H1 (cell line): Measurements from ENCODE around the gene MAP2K1. TPM values are rescaled to one million over a fixed set of nuclear protein-coding genes. Genes with fewer than 3 reads are reported as not detected.

Source experiments
- CTCF ChIA-PET: fragments of 300-600 bp; sonication (Branson Sonifier 250); formaldehyde crosslinking; loops from one replicate; lab custom pipeline; 2021; ENCODE audit not compliant: partially characterized antibody; lab: Charles Lee
- POLR2A ChIA-PET: fragments of 300-600 bp; sonication (Branson Sonifier 250); formaldehyde crosslinking; loops from one replicate; lab custom pipeline; 2021; ENCODE audit warnings: inconsistent platforms; ENCODE audit not compliant: partially characterized antibody; lab: Charles Lee
- DNase-seq, 2 experiments: peaks; one replicate each; pipeline versions ENCODE4 v3.0.0 to v3.0.0-alpha.2; 2010 to 2022; ENCODE audit warnings: low spot score in 2 of 2, low read depth in 1 of 2, mixed read lengths in 1 of 2
- FAIRE-seq: peaks from 2 replicates; lab custom pipeline; 2011; peaks lifted over from hg19 to GRCh38; lab: Jason Lieb, UNC
- H2AFZ ChIP-seq: 2 replicates; pipeline ENCODE4 v1.8.1; 2012; ENCODE audit warnings: low read length, inconsistent platforms
- H2AK5ac ChIP-seq: 2 replicates; pipeline ENCODE4 v1.6.1; 2013; ENCODE audit warnings: low read depth, low read length
- H2BK120ac ChIP-seq: replicated peaks from 2 replicates; pipeline ENCODE3; 2013; ENCODE audit warnings: low read depth, low read length, inconsistent platforms
- H2BK12ac ChIP-seq: 2 replicates; pipeline ENCODE4 v1.6.1; 2013; ENCODE audit warnings: low read depth, low read length
- H2BK15ac ChIP-seq: 2 replicates; pipeline ENCODE4 v1.6.1; 2013; ENCODE audit warnings: low read length
- H2BK20ac ChIP-seq: 2 replicates; pipeline ENCODE4 v1.6.1; 2013; ENCODE audit warnings: low read length
- H2BK5ac ChIP-seq: 2 replicates; pipeline ENCODE4 v1.6.1; 2013; ENCODE audit warnings: low read depth, low read length
- H3K14ac ChIP-seq: 2 replicates; pipeline ENCODE4 v1.6.1; 2013; ENCODE audit warnings: inconsistent platforms; ENCODE audit not compliant: insufficient read length
- H3K18ac ChIP-seq: 2 replicates; pipeline ENCODE4 v1.6.1; 2013; ENCODE audit warnings: low read length; ENCODE audit errors: extremely low read depth
- H3K23ac ChIP-seq: 2 replicates; pipeline ENCODE4 v1.6.1; 2013; ENCODE audit warnings: inconsistent platforms; ENCODE audit not compliant: insufficient read length
- H3K23me2 ChIP-seq: 2 replicates; pipeline ENCODE4 v1.6.1; 2013; ENCODE audit warnings: low read depth, low read length
- H3K27ac ChIP-seq: 2 replicates; pipeline ENCODE4 v1.6.1; 2011; ENCODE audit warnings: low read depth, low read length, inconsistent platforms
- H3K27me3 ChIP-seq, 4 experiments: replicated peaks in 1 of 4; 1 replicate in 1 of 4; 2 replicates in 3 of 4; pipeline versions ENCODE4 v1.6.1 to v1.8.1; 2011 to 2013; ENCODE audit warnings: low read length in 3 of 4, mild to moderate bottlenecking in 3 of 4, inconsistent platforms in 2 of 4, mixed read lengths in 2 of 4, moderate library complexity in 1 of 4; ENCODE audit not compliant: control insufficient read depth in 3 of 4, insufficient read depth in 3 of 4; ENCODE audit errors: extremely low read depth in 1 of 4
- H3K36me3 ChIP-seq, 4 experiments: 2 replicates each; pipeline versions ENCODE4 v1.6.1 to v1.8.1; 2011 to 2013; ENCODE audit warnings: mild to moderate bottlenecking in 4 of 4, low read length in 3 of 4, moderate library complexity in 2 of 4, control low read depth in 1 of 4, inconsistent platforms in 1 of 4; ENCODE audit not compliant: insufficient read depth in 4 of 4, control insufficient read depth in 2 of 4
- H3K4ac ChIP-seq: replicated peaks from 2 replicates; pipeline ENCODE3; 2013; ENCODE audit warnings: low read length, low read depth, mixed read lengths, inconsistent platforms; ENCODE audit not compliant: insufficient read length
- H3K4me1 ChIP-seq, 4 experiments: replicated peaks in 1 of 4; 1 replicate in 1 of 4; 2 replicates in 3 of 4; pipeline versions ENCODE4 v1.6.1 to v1.8.1; 2011 to 2013; ENCODE audit warnings: low read length in 3 of 4, inconsistent platforms in 2 of 4, mixed read lengths in 1 of 4; ENCODE audit not compliant: insufficient read depth in 4 of 4, control insufficient read depth in 3 of 4
- H3K4me2 ChIP-seq, 2 experiments: 2 replicates each; pipeline versions ENCODE4 v1.6.1 to v1.8.1; 2011 to 2013; ENCODE audit warnings: low read depth in 2 of 2, low read length in 2 of 2, control low read depth in 1 of 2, inconsistent platforms in 1 of 2, mild to moderate bottlenecking in 1 of 2; ENCODE audit not compliant: insufficient read depth in 1 of 2
- H3K4me3 ChIP-seq, 4 experiments: fragments of 200-600, 300-600 bp in 1 of 4; sonication (generic), shearing (Covaris generic), sonication (Bioruptor Twin) in 1 of 4; 2 replicates each; pipeline versions ENCODE4 v1.5.1 to v1.8.1; 2011 to 2016; ENCODE audit warnings: low read length in 4 of 4, low read depth in 3 of 4, control low read depth in 2 of 4, inconsistent platforms in 2 of 4, mild to moderate bottlenecking in 2 of 4, mixed read lengths in 1 of 4, moderate library complexity in 1 of 4; ENCODE audit not compliant: insufficient read depth in 2 of 4; ENCODE audit errors: extremely low read depth in 1 of 4
- H3K56ac ChIP-seq: replicated peaks from 2 replicates; pipeline ENCODE3; 2013; ENCODE audit warnings: low read depth, mild to moderate bottlenecking, mixed read lengths, low read length, inconsistent platforms; ENCODE audit not compliant: insufficient read length
- H3K79me1 ChIP-seq: 2 replicates; pipeline ENCODE4 v1.6.1; 2013; ENCODE audit warnings: low read depth, low read length, control low read depth
- H3K79me2 ChIP-seq, 2 experiments: 2 replicates each; pipeline versions ENCODE4 v1.6.1 to v1.8.1; 2012 to 2013; ENCODE audit warnings: low read length in 2 of 2, mild to moderate bottlenecking in 2 of 2, inconsistent platforms in 1 of 2; ENCODE audit not compliant: insufficient read depth in 2 of 2, control insufficient read depth in 1 of 2
- H3K9ac ChIP-seq, 4 experiments: replicated peaks in 1 of 4; 1 replicate in 1 of 4; 2 replicates in 3 of 4; pipeline versions ENCODE4 v1.6.1 to v1.8.1; 2011 to 2013; ENCODE audit warnings: low read depth in 3 of 4, low read length in 3 of 4, control low read depth in 2 of 4, mild to moderate bottlenecking in 2 of 4, moderate library complexity in 2 of 4, inconsistent platforms in 1 of 4; ENCODE audit errors: extremely low read depth in 1 of 4
- H3K9me3 ChIP-seq, 2 experiments: 2 replicates each; pipeline versions ENCODE4 v1.6.1 to v1.8.1; 2012 to 2013; ENCODE audit warnings: mild to moderate bottlenecking in 2 of 2, moderate library complexity in 2 of 2, control low read depth in 1 of 2, inconsistent platforms in 1 of 2, low read depth in 1 of 2, low read length in 1 of 2, mixed read lengths in 1 of 2; ENCODE audit not compliant: insufficient read depth in 2 of 2
- H4K20me1 ChIP-seq, 2 experiments: replicated peaks in 1 of 2; 2 replicates each; pipeline versions ENCODE3 to v1.8.1; 2011 to 2013; ENCODE audit warnings: inconsistent platforms in 2 of 2, low read length in 2 of 2, mild to moderate bottlenecking in 1 of 2; ENCODE audit not compliant: insufficient read depth in 2 of 2, control insufficient read depth in 1 of 2
- H4K5ac ChIP-seq: 2 replicates; pipeline ENCODE4 v1.6.1; 2013; ENCODE audit warnings: low read length, low read depth, mixed read lengths, inconsistent platforms; ENCODE audit not compliant: insufficient read length
- H4K8ac ChIP-seq: 2 replicates; pipeline ENCODE4 v1.8.0; 2013; ENCODE audit warnings: mild to moderate bottlenecking, moderate library complexity, low read length, inconsistent platforms; ENCODE audit not compliant: insufficient read depth; ENCODE audit errors: extremely low read depth
- H4K91ac ChIP-seq: replicated peaks from 2 replicates; pipeline ENCODE3; 2013; ENCODE audit warnings: low read length, mixed read lengths, inconsistent platforms; ENCODE audit not compliant: insufficient read length
- HDAC2 ChIP-seq, 2 experiments: fragments of 300-600 bp in 1 of 2; sonication (generic) in 1 of 2; IDR thresholded peaks; 2 replicates each; pipeline ENCODE4 v1.6.1; 2011 to 2012; ENCODE audit warnings: low read depth in 2 of 2, low read length in 2 of 2, mild to moderate bottlenecking in 2 of 2, moderate library complexity in 2 of 2, borderline replicate concordance in 1 of 2, inconsistent platforms in 1 of 2
- KDM4A ChIP-seq: IDR thresholded peaks from one replicate; pipeline ENCODE4 v1.7.1; 2012; ENCODE audit warnings: low read depth, mild to moderate bottlenecking, moderate library complexity, low read length, inconsistent platforms; ENCODE audit not compliant: severe bottlenecking
- PHF8 ChIP-seq: fragments of 200-600 bp; sonication (generic); conservative IDR thresholded peaks from 2 replicates; pipeline ENCODE4 v1.7.1; 2012; ENCODE audit warnings: low read depth, mild to moderate bottlenecking, inconsistent platforms, low read length, moderate library complexity
- USF2 ChIP-seq: IDR thresholded peaks from 2 replicates; pipeline ENCODE4 v1.6.1; 2011; ENCODE audit warnings: low read length, improper control_type of control experiment
- WGBS, 2 experiments: shearing (Covaris generic) in 1 of 2; methylation state at CpG; one replicate each; pipeline versions ENCODE4 v1.1.6 to v1.1.7; 2013 to 2015; ENCODE audit warnings: low lambda C conversion rate in 2 of 2, mixed read lengths in 2 of 2, inconsistent platforms in 1 of 2, low coverage in 1 of 2, missing lambda C conversion rate in 1 of 2; ENCODE audit not compliant: insufficient replicate concordance in 2 of 2, insufficient coverage in 1 of 2, insufficient read length in 1 of 2; ENCODE audit errors: extremely low coverage in 1 of 2, missing lambda C conversion rate in 1 of 2; 5-methylcytosine and 5-hydroxymethylcytosine counted together
- long read RNA-seq, 2 experiments: library from RNA in 1 of 2; library from capped mRNA in 1 of 2; stranded (forward); transcript quantifications; one replicate each; pipeline ENCODE4 v2.0.0, GENCODE V29; 2021; ENCODE audit warnings: inconsistent platforms in 1 of 2
- polyA minus RNA-seq, 3 experiments: library from RNA; depleted of rRNA, polyadenylated mRNA; stranded (reverse); fragments of >200 nt; gene quantifications; 1 replicate in 2 of 3; 2 replicates in 1 of 3; pipeline ENCODE4 v1.2.3, GENCODE V29; 2011
- polyA plus RNA-seq, 7 experiments: library from polyadenylated mRNA; depleted of rRNA in 3 of 7; stranded (reverse) in 5 of 7; unstranded in 2 of 7; fragments of >200 nt in 5 of 7; fragments of 200-250 nt in 2 of 7; gene quantifications; 1 replicate in 5 of 7; 2 replicates in 1 of 7; 4 replicates in 1 of 7; pipeline versions ENCODE4 v1.2.1 to v1.2.3, GENCODE V29; 2011 to 2013; ENCODE audit warnings: missing spikeins in 2 of 7, mixed read lengths in 2 of 7
- total RNA-seq: library from RNA; stranded (reverse); fragmentation: NEBNext Ultra II Directional; extraction: Animal tissue kit (Norgen Biotek cat#: 25700); gene quantifications from 2 replicates; pipeline ENCODE4 v1.2.1, GENCODE V29; 2021

MAP2K1 gene
- total RNA-seq (70.4 and 78.2 TPM in 2 replicates), polyA plus RNA-seq (2011; rRNA removed) (38.9 and 54.7 TPM in 2 replicates), polyA minus RNA-seq (2011; rRNA and poly(A)+ RNA removed) (23.6 and 27.1 TPM in 2 replicates)
- polyA plus RNA-seq (2011; cell fraction: cytosol; rRNA removed) = 46.5 TPM
- 33.9 TPM for polyA plus RNA-seq (2011; cell fraction: nucleus; rRNA removed)
- 63.2 to 65.7 TPM (median 64.2 TPM) in 4 replicates for polyA plus RNA-seq (2012, experiment 1 of 2)
- polyA plus RNA-seq (2012, experiment 2 of 2) = 46.6 TPM
- polyA plus RNA-seq (2013, experiment 1 of 2) = 26.6 TPM
- polyA plus RNA-seq (2013, experiment 2 of 2) = 27.6 TPM
- 20.9 TPM for polyA minus RNA-seq (2011; cell fraction: cytosol; rRNA and poly(A)+ RNA removed)
- polyA minus RNA-seq (2011; cell fraction: nucleus; rRNA and poly(A)+ RNA removed) = 16.5 TPM
- long read RNA-seq, experiment 1, transcript MAP2K1-201 (11 exons, 3,410 nt) = major isoform, 32 of 89 reads
- long read RNA-seq, experiment 1, partial matches to known transcripts = 46 of 89 reads
- long read RNA-seq, experiment 1, other reads (novel, unspliced or antisense) = 11 of 89 reads
- long read RNA-seq, experiment 2, partial matches to known transcripts = 6 of 8 reads
- long read RNA-seq, experiment 2, other reads (novel, unspliced or antisense) = 2 of 8 reads

- H3K4me3 ChIP-seq = peak within 1 kb of the TSS; percentile 51 to 96 (median 88)
- peak within 1 kb of the TSS; percentile 89 for H4K8ac ChIP-seq
- H2AK5ac ChIP-seq = no peak within 1 kb of the TSS
- H2BK12ac ChIP-seq = peak within 1 kb of the TSS; percentile 51; the same call in 1 of the 2 replicates
- H4K20me1 ChIP-seq = peaks cover 7 to 8% of the 10 kb centered on the region in 2 experiments
- H4K91ac ChIP-seq = no peak within 1 kb of the TSS
- peaks cover 0 to 3% (median 0%) of the 10 kb centered on the region in 4 experiments; a peak in 2 of 8 replicates for H3K36me3 ChIP-seq
- H3K79me2 ChIP-seq = peaks cover 17 to 42% of the 10 kb centered on the region in 2 experiments
- peak within 1 kb of the TSS; percentile 51 to 68 (median 62) for H3K9ac ChIP-seq
- no peak within 1 kb of the TSS for H3K4ac ChIP-seq
- FAIRE-seq = no peak
- 0 out of 2 replicates have a peak within 1 kb of the TSS, but pooled peaks have one; percentile 6 for H3K27ac ChIP-seq
- CTCF ChIA-PET = interaction anchor here (0.7 to 4.6 kb wide), 14 partner anchors 10 to 362 kb away, joined by 3 to 47 read pairs (median 4); partner anchors contain the start of gene SNAPC5
- peak within 1 kb of the TSS; percentile 69 to 95 for H3K4me2 ChIP-seq
- peak within 1 kb of the TSS; percentile 28; the same call in 1 of the 2 replicates for H2AFZ ChIP-seq
- H3K14ac ChIP-seq = no peak within 1 kb of the TSS
- peak within 1 kb of the TSS; percentile 0 for H3K56ac ChIP-seq
- H2BK20ac ChIP-seq = no peak within 1 kb of the TSS
- H3K9me3 ChIP-seq = no peaks in the 10 kb centered on the region
- no peak within 1 kb of the TSS for H3K23ac ChIP-seq
- H3K18ac ChIP-seq = peak within 1 kb of the TSS; percentile 72; the same call in 1 of the 2 replicates
- H2BK120ac ChIP-seq = no peak within 1 kb of the TSS
- peak; percentile 85 to 98 for DNase-seq
- peak within 1 kb of the TSS; percentile 8; the same call in 1 of the 2 replicates for H2BK15ac ChIP-seq
- peak within 1 kb of the TSS; percentile 66 for H4K5ac ChIP-seq
- H3K79me1 ChIP-seq = peaks cover 12% of the 10 kb centered on the region
- H3K27me3 ChIP-seq = no peaks in the 10 kb centered on the region
- WGBS, 2 experiments = 23% methylated on average over 34 of the region's 69 CpGs; no CpG with 5 or more reads in 1 of the 2 experiments
- H3K23me2 ChIP-seq = peaks cover 3% of the 10 kb centered on the region
- peaks cover 0 to 3% (median 0%) of the 10 kb centered on the region in 4 experiments; a peak in 2 of 7 replicates for H3K4me1 ChIP-seq
- POLR2A ChIA-PET = interaction anchor here (0.9 to 5.5 kb wide), 4 partner anchors 29 to 118 kb away, joined by 3 to 58 read pairs (median 9); partner anchors contain the start of genes RPL4, SNAPC5, TIPIN and ZWILCH
- H2BK5ac ChIP-seq = no peak within 1 kb of the TSS
- TF ChIP-seq HDAC2 (IDR thresholded peaks at IDR 0.05; ENCODE audit: borderline replicate concordance in 1 of 2, low read depth in 2 of 2, low read length in 2 of 2) (peak in 1 of 2 experiments; percentile 73; a peak in 2 of 4 replicates), USF2 (peak; percentile 69; the same call in 1 of the 2 replicates), KDM4A (peak; percentile 12), PHF8 (peak; percentile 47)
Observed at GRCh38 chr15:66386204-66387123, at the start of gene MAP2K1. MAP2K1 (plus strand) TSS chr15:66386912; CDS start chr15:66387348, 436 bp downstream.
